MCF 10A (cell line): ENCODE measurements around the gene ZMYM2. TPM values are rescaled to one million over a fixed set of nuclear protein-coding genes. Genes with fewer than 3 reads are reported as not detected.

ENCODE experiments used
- BruUV-seq: library from RNA; stranded (reverse); fragments of 400-500 nt; replicated peaks from 2 replicates; lab custom pipeline; 2021; lab: Mats Ljungman, UMichigan
- CTCF ChIA-PET: fragments of 300-600 bp; sonication (Branson Sonifier 250); formaldehyde crosslinking; extraction: SDS; loops from one replicate; lab custom pipeline; 2021; ENCODE audit warnings: antibody characterized with exemption, inconsistent platforms; lab: Yijun Ruan, JAX
- POLR2A ChIA-PET: fragments of 300-600, 350-650 bp; sonication (Branson Sonifier 250); formaldehyde crosslinking; extraction: SDS; loops from one replicate; lab custom pipeline; 2020; ENCODE audit warnings: antibody characterized with exemption, inconsistent platforms; lab: Yijun Ruan, JAX
- DNase-seq: peaks from one replicate; pipeline ENCODE4 v3.0.0-alpha.2; 2018; ENCODE audit not compliant: unreplicated experiment
- H3K27ac Mint-ChIP-seq: one replicate; pipeline ENCODE4 v1.8.0; 2022; ENCODE audit warnings: mild to moderate bottlenecking, low read depth, mixed read lengths; ENCODE audit not compliant: unreplicated experiment
- H3K27me3 Mint-ChIP-seq: one replicate; pipeline ENCODE4 v1.8.0; 2022; ENCODE audit warnings: mixed read lengths; ENCODE audit not compliant: insufficient read depth, unreplicated experiment
- H3K36me3 Mint-ChIP-seq: one replicate; pipeline ENCODE4 v1.8.0; 2022; ENCODE audit warnings: mild to moderate bottlenecking, moderate library complexity, mixed read lengths; ENCODE audit not compliant: insufficient read depth, unreplicated experiment
- H3K4me1 Mint-ChIP-seq: one replicate; pipeline ENCODE4 v1.8.0; 2022; ENCODE audit warnings: mixed read lengths; ENCODE audit not compliant: insufficient read depth, unreplicated experiment
- H3K4me3 Mint-ChIP-seq: one replicate; pipeline ENCODE4 v1.8.0; 2022; ENCODE audit warnings: mild to moderate bottlenecking, moderate library complexity, mixed read lengths; ENCODE audit not compliant: unreplicated experiment
- H3K9me3 Mint-ChIP-seq: one replicate; pipeline ENCODE4 v1.8.0; 2022; ENCODE audit warnings: mixed read lengths; ENCODE audit not compliant: unreplicated experiment
- intact Hi-C: fragments of 100-400 bp; cut with micrococcal nuclease; formaldehyde crosslinking; loops from 2 replicates; pipeline ENCODE4 v1.14.1; 2022
- total RNA-seq: library from RNA; stranded (reverse); gene quantifications from 2 replicates; pipeline ENCODE4 v1.2.3, GENCODE V29; 2022
- TF ChIP-seq, protein P1 (sequence below): fragments of 200-600 bp; IDR thresholded peaks from one replicate; pipeline ENCODE4 v1.8.0; 2022; ENCODE audit warnings: antibody characterized with exemption, mild to moderate bottlenecking; ENCODE audit not compliant: unreplicated experiment

Gene ZMYM2
- total RNA-seq, 1 experiment from 2014 or later: 63.2 TPM

DNA sequence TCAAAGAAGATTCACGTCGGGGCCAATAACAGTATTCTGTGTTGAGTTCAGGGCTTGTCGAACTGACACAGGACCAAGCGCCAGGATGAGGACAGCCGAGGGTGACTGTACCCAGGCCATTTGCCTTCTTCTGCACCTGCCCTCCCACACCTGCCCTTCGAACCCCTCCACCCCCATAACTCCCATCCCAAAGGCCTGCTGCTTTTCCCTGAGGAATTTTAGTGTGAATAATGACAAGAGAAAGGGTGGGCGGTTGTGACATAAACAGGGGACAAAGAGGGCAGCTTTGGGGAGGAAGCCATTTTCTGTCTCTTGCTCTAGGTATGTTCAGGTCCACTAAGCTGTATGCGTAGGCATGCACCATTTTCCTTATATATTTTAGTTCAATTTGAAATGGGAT, 176.2 kb downstream of the ZMYM2 start:
- H3K36me3 Mint-ChIP-seq: no peaks in the 10 kb centered on the region
- no peak overlapping the region for H3K27ac Mint-ChIP-seq
- H3K4me1 Mint-ChIP-seq: no peaks in the 10 kb centered on the region
- H3K9me3 Mint-ChIP-seq: no peaks in the 10 kb centered on the region
- TF ChIP-seq, protein P1, sequence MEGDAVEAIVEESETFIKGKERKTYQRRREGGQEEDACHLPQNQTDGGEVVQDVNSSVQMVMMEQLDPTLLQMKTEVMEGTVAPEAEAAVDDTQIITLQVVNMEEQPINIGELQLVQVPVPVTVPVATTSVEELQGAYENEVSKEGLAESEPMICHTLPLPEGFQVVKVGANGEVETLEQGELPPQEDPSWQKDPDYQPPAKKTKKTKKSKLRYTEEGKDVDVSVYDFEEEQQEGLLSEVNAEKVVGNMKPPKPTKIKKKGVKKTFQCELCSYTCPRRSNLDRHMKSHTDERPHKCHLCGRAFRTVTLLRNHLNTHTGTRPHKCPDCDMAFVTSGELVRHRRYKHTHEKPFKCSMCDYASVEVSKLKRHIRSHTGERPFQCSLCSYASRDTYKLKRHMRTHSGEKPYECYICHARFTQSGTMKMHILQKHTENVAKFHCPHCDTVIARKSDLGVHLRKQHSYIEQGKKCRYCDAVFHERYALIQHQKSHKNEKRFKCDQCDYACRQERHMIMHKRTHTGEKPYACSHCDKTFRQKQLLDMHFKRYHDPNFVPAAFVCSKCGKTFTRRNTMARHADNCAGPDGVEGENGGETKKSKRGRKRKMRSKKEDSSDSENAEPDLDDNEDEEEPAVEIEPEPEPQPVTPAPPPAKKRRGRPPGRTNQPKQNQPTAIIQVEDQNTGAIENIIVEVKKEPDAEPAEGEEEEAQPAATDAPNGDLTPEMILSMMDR: no peak
- BruUV-seq: no TSS peak
- no peaks in the 10 kb centered on the region for H3K27me3 Mint-ChIP-seq
- DNase-seq: no peak
- no peak overlapping the region for H3K4me3 Mint-ChIP-seq
- ChIA-PET CTCF (no interaction called here), POLR2A (interaction anchor here (0.7 kb wide), 1 partner anchor 247 kb away, joined by 4 read pairs; no protein-coding TSS in a partner anchor)
- intact Hi-C loops: no loop called here

- Mint-ChIP-seq H3K27me3 (no peaks in the 10 kb centered on the region), H3K9me3 (no peaks in the 10 kb centered on the region), H3K4me3 (no peak overlapping the region), H3K27ac (no peak overlapping the region), H3K4me1 (no peaks in the 10 kb centered on the region), H3K36me3 (no peaks in the 10 kb centered on the region)
- intact Hi-C loops: no loop called here
- TF ChIP-seq, protein P1: no peak
- ChIA-PET POLR2A (no interaction called here), CTCF (interaction anchor here (0.6 to 0.9 kb wide), 2 partner anchors 11 to 21 kb away, joined by 5 read pairs; no protein-coding TSS in a partner anchor)
- DNase-seq: no peak
- BruUV-seq: no TSS peak
Measured at GRCh38 chr13:20136781-20137703, 178.5 kb downstream of the ZMYM2 start.

- no peaks in the 10 kb centered on the region for H3K36me3 Mint-ChIP-seq
- no peaks in the 10 kb centered on the region for H3K27me3 Mint-ChIP-seq
- ChIA-PET POLR2A (no interaction called here), CTCF (interaction anchor here (0.9 kb wide), 1 partner anchor 20 kb away, joined by 5 read pairs; no protein-coding TSS in a partner anchor)
- H3K4me3 Mint-ChIP-seq: no peak overlapping the region
- no TSS peak for BruUV-seq
- H3K27ac Mint-ChIP-seq: no peak overlapping the region
- H3K9me3 Mint-ChIP-seq: no peaks in the 10 kb centered on the region
- DNase-seq: no peak
- TF ChIP-seq, protein P1: no peak
- intact Hi-C loops: no loop called here
- H3K4me1 Mint-ChIP-seq: no peaks in the 10 kb centered on the region
Measured at GRCh38 chr13:20137875-20138274, 179.3 kb downstream of the ZMYM2 start.

- H3K27ac Mint-ChIP-seq: no peak overlapping the region
- H3K4me3 Mint-ChIP-seq: no peak overlapping the region
- intact Hi-C loops: no loop called here
- DNase-seq: no peak
- ChIA-PET POLR2A (no interaction called here), CTCF (no interaction called here)
- H3K9me3 Mint-ChIP-seq: no peaks in the 10 kb centered on the region
- TF ChIP-seq, protein P1: no peak
- no peaks in the 10 kb centered on the region for H3K4me1 Mint-ChIP-seq
- no peaks in the 10 kb centered on the region for H3K36me3 Mint-ChIP-seq
- BruUV-seq: no TSS peak
- H3K27me3 Mint-ChIP-seq: no peaks in the 10 kb centered on the region
Measured at GRCh38 chr13:20140487-20140886, 182.0 kb downstream of the ZMYM2 start.
